DND-41 (cell line): ENCODE measurements around the gene STH.

Experiments
- EZH2 ChIP-seq: IDR thresholded peaks from 3 replicates; pipeline ENCODE4 v1.6.1; 2012; ENCODE audit warnings: borderline replicate concordance, low read depth, mild to moderate bottlenecking, moderate library complexity, low read length, inconsistent platforms; ENCODE audit not compliant: severe bottlenecking
- TF ChIP-seq, protein P1 (sequence below): IDR thresholded peaks from 2 replicates; pipeline ENCODE4 v1.5.1; 2012; ENCODE audit warnings: borderline replicate concordance, low read length, moderate library complexity, mild to moderate bottlenecking; ENCODE audit not compliant: poor library complexity, severe bottlenecking; ENCODE audit errors: extremely low read depth

DNA sequence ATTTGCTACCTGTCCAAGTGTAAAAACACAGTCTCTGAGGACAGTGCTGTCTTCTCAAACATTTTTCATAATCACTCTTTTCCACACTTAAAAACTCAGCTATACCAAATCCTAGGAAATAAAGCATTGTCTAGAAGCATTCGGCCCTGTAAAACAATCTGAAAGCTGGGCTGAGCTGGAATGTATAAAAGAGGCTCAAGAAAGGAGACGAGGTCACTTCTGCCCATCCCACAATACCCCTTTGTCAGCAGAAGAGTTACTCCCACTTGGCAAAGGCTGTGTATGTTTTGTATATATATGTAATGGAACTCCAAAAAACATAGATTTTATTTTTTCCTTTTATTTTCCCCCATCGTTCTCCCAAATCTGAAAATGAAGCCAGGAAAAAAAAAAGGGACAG lies 43.9 kb downstream of the STH start:
- TF ChIP-seq, protein P1, sequence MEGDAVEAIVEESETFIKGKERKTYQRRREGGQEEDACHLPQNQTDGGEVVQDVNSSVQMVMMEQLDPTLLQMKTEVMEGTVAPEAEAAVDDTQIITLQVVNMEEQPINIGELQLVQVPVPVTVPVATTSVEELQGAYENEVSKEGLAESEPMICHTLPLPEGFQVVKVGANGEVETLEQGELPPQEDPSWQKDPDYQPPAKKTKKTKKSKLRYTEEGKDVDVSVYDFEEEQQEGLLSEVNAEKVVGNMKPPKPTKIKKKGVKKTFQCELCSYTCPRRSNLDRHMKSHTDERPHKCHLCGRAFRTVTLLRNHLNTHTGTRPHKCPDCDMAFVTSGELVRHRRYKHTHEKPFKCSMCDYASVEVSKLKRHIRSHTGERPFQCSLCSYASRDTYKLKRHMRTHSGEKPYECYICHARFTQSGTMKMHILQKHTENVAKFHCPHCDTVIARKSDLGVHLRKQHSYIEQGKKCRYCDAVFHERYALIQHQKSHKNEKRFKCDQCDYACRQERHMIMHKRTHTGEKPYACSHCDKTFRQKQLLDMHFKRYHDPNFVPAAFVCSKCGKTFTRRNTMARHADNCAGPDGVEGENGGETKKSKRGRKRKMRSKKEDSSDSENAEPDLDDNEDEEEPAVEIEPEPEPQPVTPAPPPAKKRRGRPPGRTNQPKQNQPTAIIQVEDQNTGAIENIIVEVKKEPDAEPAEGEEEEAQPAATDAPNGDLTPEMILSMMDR = no peak
- no peak for TF ChIP-seq EZH2
